DOHH2 (cell line): ENCODE results near the gene POLN.

Experiments
- H3F3A ChIP-seq: fragments of 200-600 bp; sonication (generic), shearing (Covaris generic); 2 replicates; pipeline ENCODE4 v1.6.0; 2016; ENCODE audit warnings: antibody characterized with exemption, mild to moderate bottlenecking; ENCODE audit not compliant: control insufficient read depth, insufficient read depth
- H3K27ac ChIP-seq: fragments of 200-600 bp; sonication (generic); 2 replicates; pipeline ENCODE4 v1.5.1; 2014; ENCODE audit warnings: low read depth, mild to moderate bottlenecking, low read length, moderate library complexity
- H3K27me3 ChIP-seq: fragments of 200-600 bp; sonication (generic); 2 replicates; pipeline ENCODE4 v1.6.1; 2014; ENCODE audit warnings: mild to moderate bottlenecking, low read length, mixed read lengths; ENCODE audit not compliant: control insufficient read depth
- H3K36me3 ChIP-seq: fragments of 200-600 bp; sonication (generic); 2 replicates; pipeline ENCODE4 v1.6.1; 2014; ENCODE audit warnings: mild to moderate bottlenecking, low read length, moderate library complexity, mixed read lengths; ENCODE audit not compliant: control insufficient read depth
- H3K4me1 ChIP-seq: fragments of 200-600 bp; sonication (generic); 2 replicates; pipeline ENCODE4 v1.6.1; 2014; ENCODE audit warnings: mild to moderate bottlenecking, low read length, mixed read lengths; ENCODE audit not compliant: control insufficient read depth
- H3K4me2 ChIP-seq: fragments of 200-600 bp; sonication (generic); 2 replicates; pipeline ENCODE4 v1.6.0; 2014; ENCODE audit warnings: mild to moderate bottlenecking, low read length, moderate library complexity
- H3K4me3 ChIP-seq: fragments of 200-600 bp; sonication (generic); 2 replicates; pipeline ENCODE4 v1.5.1; 2014; ENCODE audit warnings: mild to moderate bottlenecking, low read length, mixed read lengths
- H3K79me2 ChIP-seq: fragments of 200-600 bp; sonication (generic); 2 replicates; pipeline ENCODE4 v1.6.1; 2014; ENCODE audit warnings: mild to moderate bottlenecking, low read length, mixed read lengths; ENCODE audit not compliant: control insufficient read depth
- H3K9me2 ChIP-seq: fragments of 200-600 bp; sonication (generic); replicated peaks from 2 replicates; pipeline ENCODE4 v1.6.1; 2014; ENCODE audit warnings: mild to moderate bottlenecking, low read length, mixed read lengths; ENCODE audit not compliant: control insufficient read depth
- H3K9me3 ChIP-seq: fragments of 200-600 bp; sonication (generic); 2 replicates; pipeline ENCODE4 v1.6.1; 2014; ENCODE audit warnings: antibody characterized with exemption, low read length, mixed read lengths; ENCODE audit not compliant: control insufficient read depth, insufficient read depth
- H4K20me1 ChIP-seq: fragments of 200-600 bp; sonication (generic); 2 replicates; pipeline ENCODE4 v1.6.0; 2014; ENCODE audit warnings: low read depth, mild to moderate bottlenecking, antibody characterized with exemption, low read length, moderate library complexity; ENCODE audit not compliant: control insufficient read depth, insufficient read depth
- CTCF ChIP-seq: fragments of 200-600 bp; sonication (generic); IDR thresholded peaks from one replicate; pipeline ENCODE4 v1.5.1; 2014; ENCODE audit warnings: antibody characterized with exemption, mild to moderate bottlenecking, low read depth, low read length; ENCODE audit not compliant: poor library complexity, severe bottlenecking
- EZH2phosphoT487 ChIP-seq: fragments of 200-600 bp; sonication (generic); IDR thresholded peaks from 2 replicates; pipeline ENCODE4 v1.6.1; 2017; ENCODE audit warnings: borderline replicate concordance, mild to moderate bottlenecking, antibody characterized with exemption, low read length, moderate library complexity, mixed read lengths

Gene POLN

DNA sequence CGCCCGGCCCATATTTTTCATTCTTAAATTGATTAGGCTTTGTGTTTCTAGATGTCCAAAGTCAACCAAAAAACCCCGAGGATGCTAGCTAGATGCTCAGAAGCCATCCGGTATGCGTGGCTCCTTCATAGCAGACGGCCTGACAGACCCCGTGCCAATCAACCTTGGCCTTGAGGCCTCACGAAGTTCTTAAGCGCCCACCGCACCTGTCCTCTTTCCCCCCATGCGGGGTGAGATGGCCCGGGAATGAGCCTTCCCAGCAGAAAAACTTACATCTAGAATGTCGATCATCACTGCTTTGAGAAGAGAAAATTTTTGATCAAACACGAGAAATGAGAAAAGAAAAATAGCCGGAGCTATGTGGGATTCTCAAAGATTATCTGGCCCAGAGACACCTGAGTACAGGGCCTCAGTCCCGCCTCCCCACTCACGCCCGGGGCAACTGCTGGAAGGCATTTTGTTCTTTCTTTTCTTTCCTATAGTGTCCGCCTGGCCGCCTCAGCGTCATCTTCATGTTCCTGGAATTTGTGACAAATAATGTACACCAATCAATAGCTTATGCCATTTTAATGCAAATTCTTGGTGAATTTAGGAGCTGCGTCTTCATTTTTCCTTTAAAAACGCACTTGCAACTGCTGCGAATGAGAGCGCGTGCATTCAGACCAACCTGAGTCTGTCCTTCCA is 184.4 kb downstream of the POLN start:
- no peaks in the 10 kb centered on the region for H3K9me2 ChIP-seq
- no peaks in the 10 kb centered on the region for H4K20me1 ChIP-seq
- peaks cover 12% of the 10 kb centered on the region for H3K27me3 ChIP-seq
- H3K4me2 ChIP-seq, result no peak overlapping the region
- H3K4me1 ChIP-seq, result no peaks in the 10 kb centered on the region
- H3K36me3 ChIP-seq, result no peaks in the 10 kb centered on the region
- no peaks in the 10 kb centered on the region for H3K79me2 ChIP-seq
- no peak overlapping the region for H3K27ac ChIP-seq
- H3K4me3 ChIP-seq, result no peak overlapping the region
- TF ChIP-seq CTCF (no peak), EZH2phosphoT487 (no peak)
- no peaks in the 10 kb centered on the region for H3K9me3 ChIP-seq
- H3F3A ChIP-seq, result no peaks in the 10 kb centered on the region

GRCh38 chr4:2054217-2054616 is 187.7 kb downstream of the POLN start:
- Histone ChIP-seq H3F3A (no peaks in the 10 kb centered on the region), H3K4me2 (no peak overlapping the region), H3K27ac (no peak overlapping the region), H4K20me1 (no peaks in the 10 kb centered on the region), H3K79me2 (no peaks in the 10 kb centered on the region), H3K27me3 (peaks cover 16% of the 10 kb centered on the region), H3K9me2 (no peaks in the 10 kb centered on the region), H3K4me1 (no peaks in the 10 kb centered on the region), H3K36me3 (no peaks in the 10 kb centered on the region), H3K4me3 (no peak overlapping the region), H3K9me3 (no peaks in the 10 kb centered on the region)
- TF ChIP-seq EZH2phosphoT487, result no peak
- no peak for TF ChIP-seq CTCF

DNA sequence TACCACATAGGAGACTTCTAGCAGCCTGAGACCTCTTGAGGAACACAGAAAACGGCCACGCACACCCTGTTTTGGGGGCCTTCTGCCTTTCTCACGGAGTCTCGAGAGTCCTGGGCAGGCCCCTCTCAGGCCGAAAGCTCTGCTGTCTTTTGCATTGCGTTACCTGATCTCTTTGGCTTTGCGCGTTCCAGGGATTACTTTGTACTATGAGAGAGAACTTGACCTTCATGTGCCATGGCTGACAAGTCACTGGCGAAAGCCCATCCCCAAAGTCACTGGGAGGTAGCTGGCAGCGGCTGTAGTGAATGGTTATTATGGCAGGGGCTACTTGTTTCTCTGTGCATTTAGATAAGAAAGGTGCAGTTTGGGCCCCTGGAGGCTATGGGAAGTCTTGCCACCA is 190.8 kb downstream of the POLN start:
- Histone ChIP-seq H3K9me3 (no peaks in the 10 kb centered on the region), H3K27me3 (0 out of 2 replicates have a peak, but pooled peaks cover 10% of the 10 kb centered on the region), H3K79me2 (no peaks in the 10 kb centered on the region), H3K36me3 (no peaks in the 10 kb centered on the region), H3F3A (no peaks in the 10 kb centered on the region), H4K20me1 (no peaks in the 10 kb centered on the region), H3K27ac (no peak overlapping the region), H3K4me3 (no peak overlapping the region), H3K9me2 (no peaks in the 10 kb centered on the region), H3K4me2 (no peak overlapping the region), H3K4me1 (no peaks in the 10 kb centered on the region)
- TF ChIP-seq EZH2phosphoT487 (no peak), CTCF (no peak)
